Vagina (tissue), 2 donors: ENCODE data around the gene OR8B3. TPM values are rescaled to one million over a fixed set of nuclear protein-coding genes. Genes with fewer than 3 reads are reported as not detected.

ENCODE experiments used
- DNase-seq, 2 donors: peaks; one replicate each; pipeline ENCODE4 v3.0.0-alpha.2; 2017; ENCODE audit errors: extremely low spot score in 2 of 2
- H3K27ac ChIP-seq: fragments of 200-600 bp; sonication (generic); one replicate; pipeline ENCODE4 v1.5.1; 2019
- H3K27me3 ChIP-seq: fragments of 200-600 bp; sonication (generic); one replicate; pipeline ENCODE4 v1.5.1; 2019
- H3K36me3 ChIP-seq, 2 donors: fragments of 200-600 bp; sonication (generic); one replicate each; pipeline ENCODE4 v1.5.1; 2017 to 2019
- H3K4me1 ChIP-seq: fragments of 200-600 bp; sonication (generic); one replicate; pipeline ENCODE4 v1.5.1; 2019
- H3K4me3 ChIP-seq, 2 donors: fragments of 200-600 bp; sonication (generic); 1 replicate in 1 of 2; 2 replicates in 1 of 2; pipeline ENCODE4 v1.5.1; 2016 to 2019
- H3K9me3 ChIP-seq: fragments of 200-600 bp; sonication (generic); one replicate; pipeline ENCODE4 v1.5.1; 2019
- CTCF ChIP-seq, 3 experiments: fragments of 450-650 bp in 2 of 3; fragments of 200-600 bp in 1 of 3; sonication (generic) in 1 of 3; IDR thresholded peaks; one replicate each; pipeline ENCODE4 v1.5.1; 2017 to 2019; ENCODE audit warnings: antibody characterized with exemption in 3 of 3, mild to moderate bottlenecking in 2 of 3, moderate library complexity in 2 of 3
- POLR2A ChIP-seq, 2 donors: fragments of 450-650 bp; IDR thresholded peaks; one replicate each; pipeline ENCODE4 v1.6.1; 2017; ENCODE audit warnings: antibody characterized with exemption in 2 of 2, mild to moderate bottlenecking in 2 of 2, moderate library complexity in 2 of 2
- POLR2AphosphoS5 ChIP-seq, 2 donors: sonication (generic); formaldehyde crosslinking; IDR thresholded peaks; one replicate each; pipeline ENCODE4 v1.9.0; 2017; ENCODE audit warnings: antibody characterized with exemption in 2 of 2, mild to moderate bottlenecking in 2 of 2, low read depth in 1 of 2; ENCODE audit not compliant: insufficient read depth in 1 of 2
- intact Hi-C: fragments of 100-400 bp; cut with DNase I; formaldehyde crosslinking; loops from one replicate; pipeline ENCODE4 v1.15.1; 2023
- total RNA-seq: library from RNA; depleted of rRNA; stranded (reverse); fragments of >200 nt; gene quantifications from one replicate; pipeline ENCODE4 v1.2.3, GENCODE V29; 2016

The OR8B3 gene
- total RNA-seq, 1 donor from 2014 or later = not detected

GRCh38 chr11:124441519-124441918 is 42.7 kb upstream of the OR8B3 start:
- Histone ChIP-seq H3K27ac (no peak overlapping the region), H3K9me3 (no peaks in the 10 kb centered on the region), H3K4me3 (no peak overlapping the region), H3K4me1 (no peaks in the 10 kb centered on the region), H3K27me3 (no peaks in the 10 kb centered on the region), H3K36me3 (no peaks in the 10 kb centered on the region)
- DNase-seq = no peak
- intact Hi-C loops = no loop called here
- no peak for TF ChIP-seq POLR2AphosphoS5 (IDR thresholded peaks at IDR 0.05; ENCODE audit: insufficient read depth in 1 of 2, low read depth in 1 of 2)
- no peak for TF ChIP-seq POLR2A (IDR thresholded peaks at IDR 0.05)
- TF ChIP-seq CTCF (IDR thresholded peaks at IDR 0.05) = no peak

DNA sequence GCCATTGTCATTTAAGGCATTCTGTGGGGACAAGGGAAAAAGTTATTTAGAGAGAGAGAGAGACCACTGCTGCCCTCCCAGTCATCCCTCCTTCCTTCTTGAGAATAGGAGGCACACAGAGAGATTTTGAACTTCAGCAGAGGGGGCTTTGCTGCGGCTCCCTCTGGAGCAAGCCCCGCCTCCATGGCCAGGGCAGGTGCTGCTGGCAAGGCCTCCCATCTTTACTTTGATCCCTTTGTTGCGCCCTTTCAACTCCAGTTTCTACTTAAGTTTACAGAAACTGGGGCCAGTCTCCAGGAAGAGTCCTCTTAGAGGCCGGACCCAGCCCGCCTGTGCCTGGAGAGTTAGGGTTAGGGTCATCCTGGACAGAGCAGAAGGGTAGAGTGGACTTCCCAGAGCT is 42.3 kb upstream of the OR8B3 start:
- no peak for TF ChIP-seq CTCF (IDR thresholded peaks at IDR 0.05)
- TF ChIP-seq POLR2AphosphoS5 (IDR thresholded peaks at IDR 0.05; ENCODE audit: insufficient read depth in 1 of 2, low read depth in 1 of 2) = no peak
- TF ChIP-seq POLR2A (IDR thresholded peaks at IDR 0.05) = no peak
- H3K27me3 ChIP-seq = no peaks in the 10 kb centered on the region
- H3K9me3 ChIP-seq = no peaks in the 10 kb centered on the region
- intact Hi-C loops = no loop called here
- H3K4me1 ChIP-seq = no peaks in the 10 kb centered on the region
- no peak overlapping the region for H3K27ac ChIP-seq
- no peaks in the 10 kb centered on the region for H3K36me3 ChIP-seq
- no peak overlapping the region for H3K4me3 ChIP-seq
- DNase-seq = no peak

DNA sequence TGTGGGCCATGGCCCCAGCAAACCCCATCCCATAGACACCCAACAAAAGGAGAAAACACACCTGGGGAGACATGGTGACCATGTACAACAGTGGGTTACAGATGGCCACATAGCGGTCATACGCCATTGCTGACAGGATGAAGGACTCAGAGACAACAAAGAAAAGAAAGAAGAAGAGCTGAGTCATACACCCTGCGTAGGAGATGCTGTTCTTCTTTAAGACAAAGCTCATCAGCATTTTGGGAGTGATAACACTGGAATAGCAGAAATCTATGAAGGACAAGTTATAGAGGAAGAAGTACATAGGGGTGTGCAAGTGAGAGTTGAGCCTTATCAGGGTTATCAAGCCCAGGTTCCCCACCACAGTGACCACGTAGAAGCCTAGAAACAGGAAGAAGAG is 41.8 kb upstream of the OR8B3 start:
- TF ChIP-seq POLR2A (IDR thresholded peaks at IDR 0.05) (no peak), POLR2AphosphoS5 (IDR thresholded peaks at IDR 0.05; ENCODE audit: insufficient read depth in 1 of 2, low read depth in 1 of 2) (no peak), CTCF (IDR thresholded peaks at IDR 0.05) (no peak)
- Histone ChIP-seq H3K27ac (no peak overlapping the region), H3K27me3 (no peaks in the 10 kb centered on the region), H3K36me3 (no peaks in the 10 kb centered on the region), H3K4me3 (no peak overlapping the region), H3K9me3 (no peaks in the 10 kb centered on the region), H3K4me1 (no peaks in the 10 kb centered on the region)
- DNase-seq = no peak
- intact Hi-C loops = no loop called here

DNA sequence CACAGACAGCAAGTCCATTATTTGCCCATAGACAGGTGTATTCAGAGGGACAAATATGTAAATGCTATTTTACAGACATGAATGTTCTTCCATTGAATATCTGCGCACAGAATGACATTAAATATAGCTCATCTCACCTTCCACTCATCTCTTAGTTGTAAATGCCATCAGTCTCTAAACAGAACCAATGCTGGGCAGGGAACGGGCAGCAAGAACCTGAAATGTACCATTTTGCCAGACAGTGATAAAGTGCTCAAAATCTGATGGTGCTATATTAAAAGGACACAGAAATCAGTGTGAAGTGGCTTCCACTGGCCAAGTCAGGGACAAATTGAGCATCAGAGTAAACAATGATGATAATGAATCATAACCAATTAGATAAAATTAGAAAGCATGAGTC is 35.9 kb upstream of the OR8B3 start:
- no peak for DNase-seq
- Histone ChIP-seq H3K4me1 (no peaks in the 10 kb centered on the region), H3K36me3 (no peaks in the 10 kb centered on the region), H3K27ac (no peak overlapping the region), H3K4me3 (no peak overlapping the region), H3K9me3 (no peaks in the 10 kb centered on the region), H3K27me3 (no peaks in the 10 kb centered on the region)
- TF ChIP-seq CTCF (IDR thresholded peaks at IDR 0.05) (no peak), POLR2A (IDR thresholded peaks at IDR 0.05) (no peak), POLR2AphosphoS5 (IDR thresholded peaks at IDR 0.05; ENCODE audit: insufficient read depth in 1 of 2, low read depth in 1 of 2) (no peak)
- intact Hi-C loops = no loop called here

- intact Hi-C loops = no loop called here
- no peak for TF ChIP-seq POLR2A (IDR thresholded peaks at IDR 0.05)
- no peak for TF ChIP-seq CTCF (IDR thresholded peaks at IDR 0.05)
- no peak for TF ChIP-seq POLR2AphosphoS5 (IDR thresholded peaks at IDR 0.05; ENCODE audit: insufficient read depth in 1 of 2, low read depth in 1 of 2)
- H3K4me3 ChIP-seq = no peak overlapping the region
- no peaks in the 10 kb centered on the region for H3K27me3 ChIP-seq
- H3K4me1 ChIP-seq = no peaks in the 10 kb centered on the region
- no peaks in the 10 kb centered on the region for H3K36me3 ChIP-seq
- DNase-seq = no peak
- H3K9me3 ChIP-seq = no peaks in the 10 kb centered on the region
- no peak overlapping the region for H3K27ac ChIP-seq
Observed at GRCh38 chr11:124429599-124429998, 30.8 kb upstream of the OR8B3 start.
